Trophoblast cell (in vitro differentiated cells and primary cell): ENCODE results near the gene NDRG4.

Source experiments
- DNase-seq, 2 donors: peaks; one replicate each; pipeline ENCODE4 v3.0.0-alpha.2; 2016
- H2AFZ ChIP-seq: 2 replicates; pipeline ENCODE4 v1.6.1; 2013; ENCODE audit warnings: low read length, moderate library complexity, mild to moderate bottlenecking; ENCODE audit not compliant: insufficient read depth, poor library complexity
- H2AK5ac ChIP-seq: 2 replicates; pipeline ENCODE4 v1.6.1; 2013; ENCODE audit warnings: mild to moderate bottlenecking, low read length
- H2BK120ac ChIP-seq: 2 replicates; pipeline ENCODE4 v1.6.1; 2013; ENCODE audit warnings: low read length, mild to moderate bottlenecking, moderate library complexity; ENCODE audit not compliant: insufficient read depth, poor library complexity
- H2BK12ac ChIP-seq: 2 replicates; pipeline ENCODE4 v1.6.1; 2013; ENCODE audit warnings: mild to moderate bottlenecking, low read length, moderate library complexity
- H2BK5ac ChIP-seq: 2 replicates; pipeline ENCODE4 v1.6.1; 2013; ENCODE audit warnings: low read length, low read depth, moderate library complexity, mild to moderate bottlenecking; ENCODE audit not compliant: poor library complexity
- H3K14ac ChIP-seq: 2 replicates; pipeline ENCODE4 v1.6.1; 2013; ENCODE audit warnings: mild to moderate bottlenecking, low read length
- H3K18ac ChIP-seq: 2 replicates; pipeline ENCODE4 v1.6.1; 2013; ENCODE audit warnings: mild to moderate bottlenecking, low read length
- H3K23ac ChIP-seq: 2 replicates; pipeline ENCODE4 v1.6.1; 2013; ENCODE audit warnings: low read length
- H3K27ac ChIP-seq: 2 replicates; pipeline ENCODE4 v1.5.1; 2013; ENCODE audit warnings: low read depth, mild to moderate bottlenecking, inconsistent platforms, low read length, moderate library complexity
- H3K27me3 ChIP-seq: 2 replicates; pipeline ENCODE4 v1.6.1; 2013; ENCODE audit warnings: inconsistent platforms, mild to moderate bottlenecking, low read length, moderate library complexity; ENCODE audit not compliant: insufficient read depth
- H3K36me3 ChIP-seq, 2 experiments: 1 replicate in 1 of 2; 2 replicates in 1 of 2; pipeline ENCODE4 v1.6.1; 2013; ENCODE audit warnings: low read length in 2 of 2, mild to moderate bottlenecking in 2 of 2, moderate library complexity in 1 of 2; ENCODE audit not compliant: insufficient read depth in 2 of 2, control insufficient read depth in 1 of 2
- H3K4ac ChIP-seq: 2 replicates; pipeline ENCODE4 v1.6.1; 2013; ENCODE audit warnings: low read depth, mild to moderate bottlenecking, low read length, moderate library complexity
- H3K4me1 ChIP-seq, 2 experiments: 1 replicate in 1 of 2; 2 replicates in 1 of 2; pipeline ENCODE4 v1.6.1; 2013; ENCODE audit warnings: low read length in 2 of 2, mild to moderate bottlenecking in 2 of 2, moderate library complexity in 1 of 2; ENCODE audit not compliant: insufficient read depth in 2 of 2, control insufficient read depth in 1 of 2
- H3K4me2 ChIP-seq: 2 replicates; pipeline ENCODE4 v1.6.1; 2013; ENCODE audit warnings: inconsistent platforms, mild to moderate bottlenecking, low read length, moderate library complexity
- H3K4me3 ChIP-seq: 2 replicates; pipeline ENCODE4 v1.5.1; 2013; ENCODE audit warnings: mild to moderate bottlenecking, low read depth, low read length, inconsistent platforms
- H3K79me1 ChIP-seq: one replicate; pipeline ENCODE4 v1.6.1; 2013; ENCODE audit warnings: low read length
- H3K79me2 ChIP-seq: 2 replicates; pipeline ENCODE4 v1.6.1; 2013; ENCODE audit warnings: low read length, mild to moderate bottlenecking; ENCODE audit not compliant: control insufficient read depth, insufficient read depth, poor library complexity
- H3K9ac ChIP-seq: 2 replicates; pipeline ENCODE4 v1.6.1; 2013; ENCODE audit warnings: mild to moderate bottlenecking, low read length
- H3K9me3 ChIP-seq: 2 replicates; pipeline ENCODE4 v1.6.1; 2013; ENCODE audit warnings: low read depth, mild to moderate bottlenecking, control low read depth, inconsistent platforms, low read length; ENCODE audit not compliant: insufficient read depth
- H4K12ac ChIP-seq: 2 replicates; pipeline ENCODE4 v1.6.1; 2013; ENCODE audit warnings: low read depth, mild to moderate bottlenecking, low read length, moderate library complexity
- H4K8ac ChIP-seq: 2 replicates; pipeline ENCODE4 v1.6.1; 2013; ENCODE audit warnings: low read depth, mild to moderate bottlenecking, low read length, moderate library complexity
- H4K91ac ChIP-seq: one replicate; pipeline ENCODE4 v1.6.1; 2013; ENCODE audit warnings: low read depth, mild to moderate bottlenecking, low read length, moderate library complexity
- WGBS: extraction: QIAGEN DNeasy Blood & Tissue Kit; methylation state at CpG from one replicate; pipeline ENCODE4 v1.1.7; 2013; ENCODE audit warnings: missing lambda C conversion rate; ENCODE audit not compliant: insufficient read length, insufficient coverage; ENCODE audit errors: extremely low coverage; 5-methylcytosine and 5-hydroxymethylcytosine counted together

Gene NDRG4

DNA sequence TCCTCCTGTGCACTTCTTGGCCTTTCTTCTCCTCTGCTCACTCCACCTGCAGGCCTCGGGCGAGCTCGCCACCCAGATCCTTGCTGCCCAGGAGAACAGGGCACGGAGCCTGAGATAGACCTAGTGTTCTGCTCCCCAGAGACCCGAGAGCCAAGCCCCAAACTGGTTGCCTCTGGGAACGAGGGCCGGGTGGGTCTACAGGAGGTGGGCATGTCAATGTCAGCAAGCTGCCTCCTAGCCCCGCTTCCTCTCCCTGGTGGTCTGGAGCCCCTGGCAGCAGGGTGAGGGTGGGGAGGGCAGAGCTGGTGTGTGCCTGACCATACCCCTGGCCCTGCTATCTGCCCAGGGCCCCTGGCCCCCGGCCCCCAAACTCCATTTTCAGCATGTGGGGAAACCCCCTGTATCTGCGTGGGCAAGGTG lies 841 bp upstream of the NDRG4 start:
- no peak overlapping the region for H3K27ac ChIP-seq
- no CpG with 5 or more reads among the region's 10 CpGs for WGBS
- H3K4me1 ChIP-seq, result peaks cover 7 to 16% of the 10 kb centered on the region in 2 experiments
- no peak overlapping the region for H3K14ac ChIP-seq
- no peak overlapping the region for H3K18ac ChIP-seq
- peaks cover 0 to 1% of the 10 kb centered on the region in 2 experiments for H3K36me3 ChIP-seq
- no peak overlapping the region for H2BK120ac ChIP-seq
- no peak overlapping the region for H2BK5ac ChIP-seq
- DNase-seq, result no peak
- peaks cover 3% of the 10 kb centered on the region for H3K79me1 ChIP-seq
- H4K8ac ChIP-seq, result no peak overlapping the region
- H3K4me2 ChIP-seq, result no peak overlapping the region
- H3K9ac ChIP-seq, result no peak overlapping the region
- no peak overlapping the region for H2BK12ac ChIP-seq
- peaks cover 3% of the 10 kb centered on the region for H3K9me3 ChIP-seq
- H3K4ac ChIP-seq, result no peak overlapping the region
- no peak overlapping the region for H2AK5ac ChIP-seq
- H3K4me3 ChIP-seq, result no peak overlapping the region
- H3K27me3 ChIP-seq, result no peaks in the 10 kb centered on the region
- H3K79me2 ChIP-seq, result no peaks in the 10 kb centered on the region
- H2AFZ ChIP-seq, result no peak overlapping the region
- H4K12ac ChIP-seq, result no peak overlapping the region
- H3K23ac ChIP-seq, result no peak overlapping the region
- H4K91ac ChIP-seq, result no peak overlapping the region

DNA sequence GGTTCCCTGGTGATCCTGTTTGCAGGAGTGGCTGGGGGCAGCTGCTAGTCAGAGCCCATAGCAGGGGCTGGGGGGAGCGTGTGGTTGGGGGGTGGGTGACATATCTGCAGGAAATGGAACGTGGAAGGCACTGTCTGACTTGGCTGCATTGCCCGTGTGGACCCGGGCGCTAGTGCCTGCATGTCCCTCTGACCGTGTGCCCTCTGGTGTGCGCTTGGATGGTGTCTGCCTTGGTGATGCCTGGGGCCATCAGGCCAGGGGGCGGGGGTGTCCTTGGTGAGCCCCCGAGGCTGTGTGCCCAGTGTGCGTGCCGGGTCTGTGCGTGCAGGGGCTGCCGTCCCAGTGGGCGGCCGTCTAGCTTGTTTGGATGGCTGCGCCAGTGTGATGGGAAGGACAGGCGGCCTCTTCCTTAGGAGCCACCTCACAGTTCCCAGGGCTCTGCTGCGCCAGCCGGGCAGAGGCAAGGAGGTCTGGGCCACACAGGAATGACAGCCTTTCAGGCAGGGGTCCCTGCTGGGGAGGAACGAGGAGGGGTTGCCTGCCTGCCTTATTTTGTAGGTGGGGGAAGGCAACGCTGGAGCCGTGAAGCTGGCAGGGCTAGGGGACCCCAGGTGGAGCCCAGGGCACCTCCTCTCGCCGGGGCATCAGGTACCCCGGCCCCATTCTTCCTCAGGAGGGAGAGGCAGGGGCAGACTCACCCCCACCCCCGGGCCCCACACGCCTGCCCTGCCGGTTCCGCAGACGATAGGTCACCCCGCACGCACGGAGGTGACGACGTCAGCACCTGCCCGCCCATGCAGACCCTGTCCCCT lies 693 bp downstream of the NDRG4 start:
- Histone ChIP-seq H3K27me3 (no peaks in the 10 kb centered on the region), H3K4me3 (peak overlapping the region; percentile 64), H2AFZ (peak overlapping the region; percentile 32), H4K91ac (no peak overlapping the region), H3K27ac (no peak overlapping the region), H2AK5ac (no peak overlapping the region), H3K9ac (peak overlapping the region; percentile 34), H2BK120ac (no peak overlapping the region), H4K8ac (peak overlapping the region; percentile 3), H3K79me1 (peaks cover 3% of the 10 kb centered on the region), H3K18ac (no peak overlapping the region), H3K9me3 (peaks cover 1% of the 10 kb centered on the region), H4K12ac (no peak overlapping the region), H2BK12ac (no peak overlapping the region), H3K4me1 (peaks cover 7 to 16% of the 10 kb centered on the region in 2 experiments), H2BK5ac (no peak overlapping the region), H3K23ac (no peak overlapping the region), H3K79me2 (no peaks in the 10 kb centered on the region), H3K4ac (no peak overlapping the region), H3K36me3 (peaks cover 0 to 4% of the 10 kb centered on the region in 2 experiments), H3K4me2 (peak overlapping the region; percentile 91), H3K14ac (no peak overlapping the region)
- DNase-seq, result no peak
- no CpG with 5 or more reads among the region's 36 CpGs for WGBS

DNA sequence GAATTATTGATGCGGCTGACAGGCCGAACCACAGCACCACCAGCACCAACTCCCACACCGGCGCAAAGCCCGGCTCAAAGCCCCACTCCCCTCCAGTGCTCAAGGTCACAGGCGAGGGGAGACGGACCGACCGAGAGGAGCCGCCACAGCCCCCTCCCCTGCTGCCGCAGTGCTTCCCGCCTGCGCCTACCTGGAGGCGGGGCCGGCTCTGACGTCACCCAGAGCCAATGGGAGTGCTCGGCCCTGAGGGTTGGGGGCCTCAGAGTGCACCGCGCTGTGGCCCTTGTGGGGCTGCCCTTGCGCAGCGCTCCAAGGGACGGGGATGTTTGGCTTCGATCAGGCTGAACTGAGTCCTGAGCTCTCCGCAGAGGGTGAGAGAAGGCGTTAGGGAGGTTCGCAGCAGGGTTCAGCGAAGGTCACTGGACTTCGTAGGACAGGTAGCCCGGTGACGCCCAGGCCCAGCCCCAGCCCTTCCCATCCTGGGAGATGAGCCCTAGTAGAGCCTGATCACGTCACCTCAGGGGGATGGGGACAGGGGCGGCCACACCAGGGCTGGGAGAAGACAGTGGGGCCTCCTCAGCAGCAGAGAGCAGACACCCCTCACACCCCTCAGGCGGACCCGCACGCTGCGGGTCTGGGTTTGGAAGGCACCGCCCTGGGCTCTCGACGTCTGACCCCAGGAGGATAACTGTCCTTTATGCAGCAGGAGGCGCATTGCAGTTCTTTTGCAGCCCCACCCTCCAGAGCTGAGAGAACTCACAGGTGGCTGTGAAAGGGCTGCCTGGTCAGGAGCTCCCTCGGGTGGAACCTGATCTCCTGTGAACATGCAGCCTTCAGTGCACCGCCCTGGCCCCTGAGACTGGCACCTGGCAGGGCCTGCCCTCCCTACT lies 1.5 kb downstream of the NDRG4 start:
- Histone ChIP-seq H3K27ac (no peak overlapping the region), H2AK5ac (no peak overlapping the region), H3K18ac (peak overlapping the region; percentile 0), H3K4ac (no peak overlapping the region), H4K91ac (no peak overlapping the region), H4K8ac (peak overlapping the region; percentile 60), H3K79me2 (no peaks in the 10 kb centered on the region), H3K9ac (peak overlapping the region; percentile 34), H4K12ac (peak overlapping the region; percentile 5), H3K4me2 (peak overlapping the region; percentile 91), H3K14ac (peak overlapping the region; percentile 7), H2BK12ac (no peak overlapping the region), H2AFZ (peak overlapping the region; percentile 45), H3K9me3 (no peaks in the 10 kb centered on the region), H3K23ac (no peak overlapping the region), H2BK120ac (no peak overlapping the region), H3K4me1 (peaks cover 7 to 16% of the 10 kb centered on the region in 2 experiments), H3K4me3 (peak overlapping the region; percentile 64), H3K79me1 (peaks cover 3% of the 10 kb centered on the region), H3K36me3 (peaks cover 0 to 4% of the 10 kb centered on the region in 2 experiments), H3K27me3 (no peaks in the 10 kb centered on the region), H2BK5ac (no peak overlapping the region)
- DNase-seq, result no peak
- no CpG with 5 or more reads among the region's 42 CpGs for WGBS

DNA sequence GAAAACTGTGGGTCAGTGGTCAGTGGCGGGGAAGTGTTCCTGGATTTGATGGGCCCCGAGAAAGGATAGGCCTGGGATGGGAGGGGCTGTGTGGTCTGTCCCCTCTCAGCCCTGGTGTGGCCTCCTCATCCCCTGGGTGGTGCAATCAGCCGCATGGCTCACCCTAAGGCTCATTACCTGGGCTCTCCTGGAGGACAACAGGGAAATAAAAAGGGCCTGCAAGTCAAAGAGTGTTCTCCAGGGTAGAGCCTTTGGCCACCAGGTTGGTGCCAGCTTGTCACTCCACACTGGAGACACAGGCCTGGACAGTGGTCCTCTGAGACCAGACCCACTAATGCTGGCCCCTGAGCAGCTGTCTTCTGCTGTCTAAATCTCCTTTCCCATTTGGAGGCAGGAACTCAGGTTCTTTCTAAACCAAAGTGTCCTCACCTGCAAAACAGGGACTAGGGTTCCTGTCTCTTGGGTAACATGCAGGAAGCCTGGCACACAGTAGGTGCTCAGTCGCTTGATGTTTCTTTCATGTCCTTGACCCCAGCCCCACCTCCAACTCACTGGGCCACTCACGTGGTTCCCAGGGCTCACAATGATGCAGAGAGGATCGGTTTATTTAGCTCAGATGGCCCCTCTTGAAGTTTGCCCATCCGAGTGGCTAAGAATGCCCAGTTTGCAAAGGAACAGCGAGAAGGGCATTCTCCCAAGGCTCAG lies 2.4 kb downstream of the NDRG4 start:
- H4K8ac ChIP-seq, result no peak overlapping the region
- H2BK12ac ChIP-seq, result no peak overlapping the region
- H3K27ac ChIP-seq, result no peak overlapping the region
- no peak overlapping the region for H2AK5ac ChIP-seq
- peaks cover 3% of the 10 kb centered on the region for H3K79me1 ChIP-seq
- no peaks in the 10 kb centered on the region for H3K27me3 ChIP-seq
- peaks cover 0 to 4% of the 10 kb centered on the region in 2 experiments for H3K36me3 ChIP-seq
- no peak overlapping the region for H2AFZ ChIP-seq
- no peak overlapping the region for H2BK5ac ChIP-seq
- H3K4me2 ChIP-seq, result no peak overlapping the region
- no peaks in the 10 kb centered on the region for H3K79me2 ChIP-seq
- no peaks in the 10 kb centered on the region for H3K9me3 ChIP-seq
- H2BK120ac ChIP-seq, result no peak overlapping the region
- no CpG with 5 or more reads among the region's 8 CpGs for WGBS
- no peak overlapping the region for H3K14ac ChIP-seq
- H4K12ac ChIP-seq, result no peak overlapping the region
- H3K4ac ChIP-seq, result no peak overlapping the region
- peaks cover 7 to 16% of the 10 kb centered on the region in 2 experiments for H3K4me1 ChIP-seq
- no peak overlapping the region for H3K18ac ChIP-seq
- no peak overlapping the region for H3K4me3 ChIP-seq
- no peak overlapping the region for H3K23ac ChIP-seq
- no peak overlapping the region for H3K9ac ChIP-seq
- DNase-seq, result no peak
- H4K91ac ChIP-seq, result no peak overlapping the region
